HG02763 (cell line): Measurements from ENCODE around the gene HINFP.
"Not testable (repeated sequence)": the region's sequence is repeated elsewhere in the genome, so short reads cannot be mapped to it uniquely, and the experiment has no call there.

Source experiments
- ATAC-seq: cut with Tn5 transposase; IDR thresholded peaks from one replicate; pipeline ENCODE4 v1.9.1; 2021; ENCODE audit warnings: mild to moderate bottlenecking, moderate library complexity; ENCODE audit not compliant: unreplicated experiment

Gene HINFP

DNA sequence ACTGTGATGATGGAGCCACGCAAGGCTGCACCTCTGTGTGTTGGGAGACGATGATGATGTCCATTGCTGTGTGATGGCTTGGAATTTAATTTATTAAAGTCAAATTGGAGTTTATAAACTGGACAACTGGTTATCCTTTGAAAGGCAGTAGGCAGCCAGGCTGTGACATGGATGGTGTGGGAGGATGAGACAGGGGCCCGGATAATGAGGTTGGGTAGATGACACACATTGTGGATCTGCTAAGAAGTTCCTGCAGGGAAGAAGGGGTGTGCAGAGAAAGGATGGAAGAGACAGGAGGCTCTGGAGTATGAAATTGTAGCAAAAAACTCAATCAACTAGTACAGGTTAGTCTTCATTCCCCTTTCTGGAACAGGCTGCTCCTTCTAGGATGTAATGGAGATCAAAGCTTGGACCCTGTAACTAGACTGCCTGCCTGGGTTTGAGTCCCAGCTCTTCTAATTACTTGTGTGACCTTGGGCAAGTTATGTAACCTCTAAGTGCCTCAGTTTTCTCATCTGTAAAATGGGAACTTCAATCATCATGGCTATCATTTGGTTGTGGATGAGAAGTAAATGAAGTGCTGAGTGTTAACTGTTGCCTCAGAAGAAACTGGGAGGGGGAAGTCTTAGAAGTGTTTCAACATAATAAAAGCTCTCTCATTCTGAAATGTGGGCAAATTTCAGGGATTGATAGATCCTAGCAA is 4.2 kb upstream of the HINFP start:
- ATAC-seq: no peak

GRCh38 chr11:119118227-119118626 is 3.2 kb upstream of the HINFP start:
- no peak for ATAC-seq

- ATAC-seq: no peak
Observed at GRCh38 chr11:119118946-119119345, 2.4 kb upstream of the HINFP start.

GRCh38 chr11:119120639-119121007 is 757 bp upstream of the HINFP start:
- no peak for ATAC-seq

DNA sequence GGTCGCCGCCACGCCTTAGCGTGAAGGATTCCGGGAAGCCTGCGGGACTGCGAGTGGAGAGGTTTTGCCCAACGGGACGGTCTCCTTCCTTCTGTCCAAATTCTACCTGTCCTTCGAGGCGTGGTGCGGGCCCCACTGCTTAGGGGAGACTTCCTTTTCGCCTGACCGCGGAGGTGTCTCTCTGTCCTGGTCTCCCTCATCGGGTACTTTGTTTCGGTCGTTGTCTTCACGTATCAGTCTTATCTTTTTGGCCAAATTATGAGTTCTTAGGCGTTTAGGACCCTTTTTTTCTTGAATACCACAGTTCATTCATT is 388 bp downstream of the HINFP start:
- ATAC-seq: no peak

- no peak for ATAC-seq
Observed at GRCh38 chr11:119125821-119126220, 4.4 kb downstream of the HINFP start.

- no peak for ATAC-seq
Observed at GRCh38 chr11:119126675-119127268, 5.4 kb downstream of the HINFP start.

DNA sequence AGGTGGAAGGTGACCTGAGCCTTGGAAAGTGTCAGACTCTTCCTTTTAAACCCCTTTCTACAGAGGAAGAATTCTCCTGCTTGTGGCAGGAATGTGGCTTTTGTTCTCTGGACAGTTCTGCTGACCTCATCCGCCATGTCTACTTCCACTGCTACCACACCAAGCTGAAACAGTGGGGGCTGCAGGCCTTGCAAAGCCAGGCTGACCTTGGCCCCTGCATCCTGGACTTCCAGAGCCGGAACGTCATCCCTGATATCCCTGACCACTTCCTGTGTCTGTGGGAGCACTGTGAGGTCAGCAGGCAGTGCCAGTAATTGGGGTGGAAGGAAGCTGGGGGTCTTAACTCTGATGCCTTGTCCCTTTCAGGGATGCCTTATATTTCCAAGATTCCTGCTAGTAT is 9.3 kb downstream of the HINFP start:
- ATAC-seq: no peak

- no peak for ATAC-seq
Observed at GRCh38 chr11:119134389-119134978, 13.1 kb downstream of the HINFP start.

GRCh38 chr11:119139276-119139675 is 17.9 kb downstream of the HINFP start:
- not testable (repeated sequence) for ATAC-seq

DNA sequence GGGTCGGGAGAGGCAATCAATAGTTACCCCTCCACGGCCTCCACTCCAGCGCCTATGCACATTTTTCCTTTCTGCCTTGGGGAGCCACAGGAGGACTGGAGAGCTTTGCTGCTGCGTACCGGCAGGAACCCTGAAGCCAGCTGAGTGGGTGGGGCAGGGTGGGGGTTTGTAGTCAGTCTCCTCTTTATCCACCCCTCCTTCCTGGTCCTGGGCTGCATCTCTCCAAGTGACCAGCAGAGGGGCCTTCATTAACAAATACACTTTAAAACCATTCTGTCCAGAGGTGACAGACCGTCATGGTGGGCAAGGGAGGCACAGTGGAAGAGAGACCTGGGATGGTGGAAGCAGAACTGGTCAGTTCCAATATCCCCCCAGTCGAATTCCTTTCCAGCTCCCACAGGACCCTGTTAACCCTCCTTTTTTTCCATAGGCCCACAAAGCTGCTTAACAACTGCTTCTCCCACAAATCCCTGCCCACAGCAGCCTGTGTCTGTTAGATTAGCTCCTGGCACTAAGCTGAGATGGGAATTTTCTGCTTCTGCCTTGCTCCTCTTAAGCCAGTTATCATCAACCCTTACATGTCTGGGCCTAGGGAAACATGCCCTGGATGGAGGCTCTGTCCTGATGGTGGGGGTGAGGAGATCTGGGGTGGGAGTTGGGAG is 23.6 kb downstream of the HINFP start:
- ATAC-seq: no peak

DNA sequence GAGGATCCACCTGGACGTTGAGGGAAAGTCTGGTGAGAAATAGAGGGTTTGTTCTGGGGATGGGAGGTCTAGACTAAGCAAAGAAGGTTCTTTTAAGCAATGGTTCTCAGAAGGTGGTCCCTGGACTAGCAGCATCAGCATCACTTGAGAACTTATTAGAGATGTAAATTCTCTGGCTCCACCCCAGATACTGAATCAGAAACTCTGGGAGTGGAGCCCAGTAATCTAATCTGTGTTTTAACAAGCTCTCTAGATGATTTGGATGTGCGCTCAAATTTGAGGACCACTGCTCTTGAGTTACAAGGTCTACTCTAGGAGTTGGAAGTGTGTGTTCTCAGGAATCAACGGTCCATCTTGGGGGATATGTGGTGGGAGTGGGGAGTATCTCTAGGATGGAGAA is 24.2 kb downstream of the HINFP start:
- ATAC-seq: no peak

DNA sequence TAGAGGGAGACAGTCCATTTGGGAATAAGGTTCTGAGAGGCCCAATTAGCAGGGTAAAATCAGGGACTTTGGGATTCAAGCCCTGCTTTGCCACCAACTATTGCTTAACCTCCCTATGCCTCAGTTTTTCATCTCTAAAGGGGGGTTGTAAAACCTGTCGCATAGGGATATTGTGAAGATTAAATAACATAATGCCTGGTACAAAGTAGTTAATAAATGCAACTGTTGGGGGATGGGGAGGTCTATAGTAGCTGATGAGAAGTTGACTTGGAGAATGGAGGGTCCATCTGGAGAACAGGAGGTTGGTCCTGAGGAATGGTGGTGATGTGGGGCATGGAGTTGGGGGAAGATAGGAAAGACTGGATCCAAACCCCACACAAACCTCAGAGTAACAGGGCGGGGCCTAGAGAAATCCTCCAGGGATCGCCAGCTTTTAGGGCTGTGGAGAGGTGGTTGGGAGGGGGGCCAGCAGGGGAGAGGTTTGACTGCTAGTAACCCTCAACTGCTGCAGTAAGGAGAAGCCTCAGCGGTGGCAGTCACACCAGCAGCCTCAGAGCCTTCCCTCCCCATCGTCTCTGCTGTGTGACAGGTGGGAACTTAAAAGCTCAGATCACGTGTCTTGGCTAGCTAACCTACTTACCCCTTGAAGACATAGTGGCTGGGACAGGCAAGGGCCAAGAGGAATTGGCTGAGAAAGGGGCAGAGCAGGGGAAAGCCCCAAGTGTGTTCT is 26.4 kb downstream of the HINFP start:
- no peak for ATAC-seq

DNA sequence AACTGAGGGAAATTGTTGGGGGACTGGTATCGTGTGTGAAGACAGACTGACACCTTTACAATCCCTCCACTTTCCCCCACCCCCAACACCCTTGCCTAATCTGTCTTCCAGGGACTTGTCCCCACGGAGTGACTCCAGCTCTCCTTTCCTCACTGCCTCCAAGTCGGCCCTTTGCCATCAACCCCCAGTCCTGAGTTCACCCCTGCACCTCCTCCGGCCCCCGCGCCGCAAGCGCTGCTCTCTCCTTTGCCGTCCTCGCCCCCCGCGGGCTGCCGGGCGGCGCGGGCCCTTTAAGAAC is 27.3 kb downstream of the HINFP start:
- no peak for ATAC-seq

- no peak for ATAC-seq
Observed at GRCh38 chr11:119149018-119149785, 27.8 kb downstream of the HINFP start, which contains the start of gene ABCG4. Gene ABCG4 (plus strand): TSS chr11:119149052. CDS start chr11:119149966, 914 bp downstream.

DNA sequence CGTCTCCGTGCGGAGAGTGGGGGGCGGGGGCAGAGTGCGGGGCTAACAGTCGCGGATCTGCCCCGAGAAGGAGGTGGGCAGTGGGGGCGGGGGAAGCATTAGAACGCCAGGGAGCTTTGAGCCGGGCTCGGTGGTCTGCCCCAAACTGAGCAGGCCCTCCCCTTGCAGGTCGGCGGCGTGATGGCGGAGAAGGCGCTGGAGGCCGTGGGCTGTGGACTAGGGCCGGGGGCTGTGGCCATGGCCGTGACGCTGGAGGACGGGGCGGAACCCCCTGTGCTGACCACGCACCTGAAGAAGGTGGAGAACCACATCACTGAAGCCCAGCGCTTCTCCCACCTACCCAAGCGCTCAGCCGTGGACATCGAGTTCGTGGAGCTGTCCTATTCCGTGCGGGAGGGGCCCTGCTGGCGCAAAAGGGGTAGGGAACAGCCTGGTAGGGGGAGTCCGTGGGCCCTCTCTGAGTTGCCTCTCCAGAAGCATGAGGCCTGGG is 28.5 kb downstream of the HINFP start:
- no peak for ATAC-seq

DNA sequence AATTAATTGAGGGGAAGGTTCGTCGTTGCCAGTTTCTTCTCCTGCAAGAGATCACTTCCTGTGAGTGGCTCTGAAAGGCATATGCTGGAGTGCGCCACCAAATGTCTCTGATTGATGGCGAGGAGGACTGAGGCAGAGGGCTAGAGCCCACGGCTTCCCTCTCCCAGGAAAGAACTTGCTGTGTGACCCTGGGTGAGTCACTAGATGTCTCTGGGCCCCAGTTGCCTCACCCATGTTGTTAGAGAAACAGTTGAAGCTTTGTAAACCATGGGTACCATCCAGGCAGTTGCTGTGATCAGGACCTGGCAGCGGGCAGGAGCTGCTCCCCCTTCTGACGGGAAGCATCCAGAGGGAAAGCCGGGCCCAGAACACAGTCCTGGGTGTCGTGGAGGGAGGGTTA is 30.7 kb downstream of the HINFP start:
- no peak for ATAC-seq

DNA sequence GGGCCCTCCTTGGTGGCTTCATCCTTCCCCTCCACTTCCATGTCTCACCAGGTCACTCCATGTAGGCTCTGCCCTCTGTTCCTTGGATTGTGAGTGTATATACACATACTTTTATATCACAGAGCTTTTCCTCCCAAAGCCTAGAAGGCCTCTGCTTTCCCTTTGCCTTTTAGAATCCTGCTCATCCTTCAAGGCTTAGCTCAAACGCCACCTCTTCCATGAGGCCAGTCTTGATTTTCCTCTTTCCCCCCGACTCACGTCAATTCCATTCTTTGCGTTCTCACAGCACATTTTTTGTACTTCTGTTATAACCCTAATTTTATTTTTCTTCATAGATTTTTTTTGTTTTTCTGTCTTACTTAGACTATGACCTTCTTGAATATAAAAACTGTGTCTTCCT is 31.2 kb downstream of the HINFP start:
- no peak for ATAC-seq

DNA sequence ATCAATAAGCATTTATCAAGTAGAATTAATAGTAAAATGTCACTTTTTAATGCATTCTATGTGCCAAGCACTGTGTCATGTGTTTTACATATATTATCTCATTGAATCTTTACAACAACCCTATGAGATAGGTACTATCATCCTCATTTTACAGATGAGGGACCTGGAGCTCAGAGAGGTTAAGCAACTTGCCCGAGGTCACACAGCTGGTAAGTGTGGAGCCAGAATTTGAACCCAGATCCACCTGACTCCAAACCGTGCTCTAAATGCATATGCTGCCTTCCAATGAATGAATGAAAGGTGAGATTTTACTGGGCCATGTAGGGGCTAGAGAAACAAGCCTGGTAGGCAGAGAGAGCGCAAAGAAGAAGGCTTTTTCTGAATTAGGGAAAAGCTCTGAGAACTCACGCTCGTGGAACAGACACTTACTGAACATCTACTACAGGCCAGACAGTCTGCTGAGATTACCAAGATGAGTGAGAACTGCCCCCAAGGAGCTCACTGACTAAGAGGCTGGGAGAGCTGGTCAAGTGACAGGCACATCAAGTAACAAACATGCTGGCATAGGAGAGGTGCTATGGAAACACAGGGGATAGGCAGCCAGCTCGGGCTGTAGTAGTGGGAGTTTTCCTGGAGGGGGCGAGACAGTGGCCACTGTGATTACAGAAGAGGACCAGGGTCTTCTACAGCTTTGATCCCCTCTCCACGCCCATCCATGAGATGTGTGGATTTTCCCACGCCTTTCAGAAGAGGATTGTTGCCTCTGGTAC is 31.9 kb downstream of the HINFP start:
- no peak for ATAC-seq

- ATAC-seq: no peak
Observed at GRCh38 chr11:119154178-119154577, 32.8 kb downstream of the HINFP start.
